HG03378 (cell line): ENCODE measurements around the gene ATAD1.
"Not testable (repeated sequence)": the region's sequence is repeated elsewhere in the genome, so short reads cannot be mapped to it uniquely, and the experiment has no call there.

Source experiments
- ATAC-seq: cut with Tn5 transposase; IDR thresholded peaks from one replicate; pipeline ENCODE4 v1.9.1; 2021; ENCODE audit warnings: mild to moderate bottlenecking, moderate library complexity; ENCODE audit not compliant: unreplicated experiment

The ATAD1 gene

GRCh38 chr10:87803831-87804230 lies 14.2 kb downstream of the ATAD1 start:
- no peak for ATAC-seq

GRCh38 chr10:87803328-87803727 lies 14.7 kb downstream of the ATAD1 start:
- no peak for ATAC-seq

- ATAC-seq: not testable (repeated sequence)
Measured at GRCh38 chr10:87801813-87802435, 16.1 kb downstream of the ATAD1 start.

- no peak for ATAC-seq
Measured at GRCh38 chr10:87799860-87800259, 18.2 kb downstream of the ATAD1 start.

GRCh38 chr10:87798082-87798481 lies 19.9 kb downstream of the ATAD1 start:
- ATAC-seq: no peak

GRCh38 chr10:87794285-87794684 lies 23.7 kb downstream of the ATAD1 start:
- peak; percentile 53 for ATAC-seq

- no peak for ATAC-seq
Measured at GRCh38 chr10:87790185-87790584, 27.8 kb downstream of the ATAD1 start.

- ATAC-seq: no peak
Measured at GRCh38 chr10:87786421-87786820, 31.6 kb downstream of the ATAD1 start.

GRCh38 chr10:87782721-87783120 lies 35.3 kb downstream of the ATAD1 start:
- no peak for ATAC-seq

GRCh38 chr10:87781545-87781944 lies 36.5 kb downstream of the ATAD1 start:
- ATAC-seq: no peak

GRCh38 chr10:87776328-87776727 lies 41.7 kb downstream of the ATAD1 start:
- no peak for ATAC-seq

- no peak for ATAC-seq
Measured at GRCh38 chr10:87775766-87776165, 42.3 kb downstream of the ATAD1 start.

- no peak for ATAC-seq
Measured at GRCh38 chr10:87771871-87772500, 46.0 kb downstream of the ATAD1 start.

GRCh38 chr10:87767253-87767652 lies 50.8 kb downstream of the ATAD1 start:
- ATAC-seq: no peak

- no peak for ATAC-seq
Measured at GRCh38 chr10:87765666-87766376, 52.2 kb downstream of the ATAD1 start.

GRCh38 chr10:87764072-87764934 lies 53.7 kb downstream of the ATAD1 start:
- no peak for ATAC-seq

GRCh38 chr10:87763086-87763861 lies 54.8 kb downstream of the ATAD1 start:
- no peak for ATAC-seq

- peak; percentile 85 for ATAC-seq
Measured at GRCh38 chr10:87761892-87762291, 56.1 kb downstream of the ATAD1 start.

GRCh38 chr10:87761153-87761552 lies 56.9 kb downstream of the ATAD1 start:
- no peak for ATAC-seq

- no peak for ATAC-seq
Measured at GRCh38 chr10:87760195-87760905, 57.7 kb downstream of the ATAD1 start.
